Bronchial epithelial cell (primary cell): ENCODE data around the gene ZFHX3. TPM values are rescaled to one million over a fixed set of nuclear protein-coding genes. Genes with fewer than 3 reads are reported as not detected.

Experiments used
- DNase-seq: peaks from one replicate; pipeline ENCODE4 v3.0.0-alpha.2; 2010; ENCODE audit warnings: low read depth
- FAIRE-seq: peaks from 2 replicates; lab custom pipeline; 2011; peaks lifted over from hg19 to GRCh38; lab: Jason Lieb, UNC
- H3K27me3 ChIP-seq: 2 replicates; pipeline ENCODE4 v1.5.1; 2011; ENCODE audit warnings: low read length; ENCODE audit not compliant: control insufficient read depth, insufficient read depth
- H3K36me3 ChIP-seq: 2 replicates; pipeline ENCODE4 v1.5.1; 2011; ENCODE audit warnings: low read length; ENCODE audit not compliant: control insufficient read depth, insufficient read depth
- H3K4me3 ChIP-seq: 2 replicates; pipeline ENCODE4 v1.5.1; 2011; ENCODE audit warnings: mild to moderate bottlenecking, low read depth, low read length, control low read depth
- CTCF ChIP-seq: IDR thresholded peaks from 2 replicates; pipeline ENCODE4 v1.5.1; 2011; ENCODE audit warnings: mild to moderate bottlenecking, moderate library complexity, low read length, control low read depth, inconsistent platforms; ENCODE audit not compliant: insufficient read depth, severe bottlenecking
- total RNA-seq: library from RNA; depleted of rRNA; stranded (reverse); fragments of >200 nt; gene quantifications from 2 replicates; pipeline ENCODE4 v1.2.1, GENCODE V29; 2014

Gene ZFHX3
- total RNA-seq, 1 donor from 2014 or later, result 3.9 TPM

DNA sequence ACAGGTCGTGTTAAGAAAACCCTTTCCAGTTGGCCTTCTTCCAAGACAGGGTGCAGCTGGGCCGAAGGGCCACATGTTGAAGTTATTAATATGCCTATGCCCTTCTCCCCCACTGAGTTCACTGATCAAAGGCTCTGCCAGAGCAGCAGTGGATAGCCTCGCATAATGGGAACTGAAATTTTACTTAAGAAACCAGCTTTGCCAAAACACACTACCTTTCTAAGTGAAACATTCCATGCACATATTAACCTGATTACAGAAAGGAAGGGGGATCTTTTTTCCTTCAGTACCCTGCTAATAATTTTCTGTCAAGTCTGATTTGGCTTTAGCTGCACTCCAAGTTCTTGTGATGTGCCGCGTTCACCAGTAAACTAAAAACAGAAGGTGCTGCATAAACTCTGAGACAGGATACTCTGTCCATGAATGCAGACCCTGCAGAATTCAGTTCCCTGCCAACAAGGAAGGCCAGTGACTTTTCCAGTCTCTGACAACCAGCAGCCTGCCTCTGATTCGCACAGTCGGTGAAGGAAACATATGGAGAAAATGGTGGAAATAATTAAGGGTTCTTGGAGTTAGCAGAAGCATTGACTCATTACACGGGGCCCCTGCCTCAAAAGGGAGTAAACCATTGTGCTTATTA lies 283.8 kb downstream of the ZFHX3 start:
- FAIRE-seq (no peak), DNase-seq (no peak)
- H3K27me3 ChIP-seq, result no peaks in the 10 kb centered on the region
- TF ChIP-seq CTCF, result no peak
- H3K36me3 ChIP-seq, result no peaks in the 10 kb centered on the region
- no peak overlapping the region for H3K4me3 ChIP-seq

DNA sequence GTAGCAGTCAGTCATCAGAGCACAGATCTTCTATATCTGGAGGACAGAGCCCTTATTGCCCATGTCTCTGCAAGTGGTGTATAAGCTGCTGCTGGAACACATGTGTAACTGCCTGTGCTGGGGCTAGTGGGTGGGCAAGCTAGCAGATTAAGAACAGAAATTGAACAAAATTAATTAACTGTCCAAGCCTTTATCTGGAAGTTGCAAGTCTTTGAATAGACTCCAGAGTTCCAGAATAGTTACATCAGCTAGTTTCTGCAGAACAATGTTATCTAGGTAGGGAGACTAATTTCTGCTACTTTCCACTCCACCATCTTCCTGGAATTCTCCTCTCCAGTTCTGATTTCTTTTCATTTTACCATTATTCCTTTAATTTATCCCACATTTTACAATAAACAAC lies 287.3 kb downstream of the ZFHX3 start:
- no peaks in the 10 kb centered on the region for H3K27me3 ChIP-seq
- no peak for FAIRE-seq
- no peak overlapping the region for H3K4me3 ChIP-seq
- no peaks in the 10 kb centered on the region for H3K36me3 ChIP-seq
- no peak for TF ChIP-seq CTCF
- no peak for DNase-seq

- no peaks in the 10 kb centered on the region for H3K27me3 ChIP-seq
- H3K36me3 ChIP-seq, result no peaks in the 10 kb centered on the region
- no peak for TF ChIP-seq CTCF
- FAIRE-seq, result no peak
- H3K4me3 ChIP-seq, result no peak overlapping the region
- DNase-seq, result no peak
These were observed 294.0 kb downstream of the ZFHX3 start for GRCh38 chr16:72753881-72754280.

GRCh38 chr16:72752004-72752695 lies 295.8 kb downstream of the ZFHX3 start:
- Histone ChIP-seq H3K4me3 (no peak overlapping the region), H3K36me3 (no peaks in the 10 kb centered on the region), H3K27me3 (no peaks in the 10 kb centered on the region)
- no peak for DNase-seq
- no peak for TF ChIP-seq CTCF
- no peak for FAIRE-seq

- FAIRE-seq (peak; percentile 64), DNase-seq (no peak)
- no peak for TF ChIP-seq CTCF
- H3K27me3 ChIP-seq, result no peaks in the 10 kb centered on the region
- no peak overlapping the region for H3K4me3 ChIP-seq
- H3K36me3 ChIP-seq, result no peaks in the 10 kb centered on the region
These were observed 296.9 kb downstream of the ZFHX3 start for GRCh38 chr16:72751076-72751475.
